ENCODE results near the gene MINDY2.
"Not testable (repeated sequence)": the region's sequence is repeated elsewhere in the genome, so short reads cannot be mapped to it uniquely, and the experiment has no call there.

DNA sequence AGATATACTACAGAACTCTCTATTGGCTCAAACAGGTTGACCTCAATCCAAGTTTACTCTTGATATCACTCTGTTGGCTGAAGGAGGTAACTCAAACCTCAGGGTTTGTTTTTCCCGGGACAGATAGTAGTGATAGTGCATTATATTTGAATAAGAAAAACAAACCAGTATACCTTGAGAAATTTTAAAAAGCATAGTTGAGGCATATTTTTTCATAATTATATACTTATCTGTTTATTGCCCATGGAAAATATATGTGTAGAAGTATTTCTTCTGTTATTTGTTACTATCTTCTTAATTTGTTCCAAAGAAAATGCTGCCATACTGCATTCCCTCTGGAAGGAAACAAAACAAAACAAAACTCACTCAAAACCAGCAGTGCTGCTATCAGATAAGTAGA lies 85.5 kb downstream of the MINDY2 start:
- TF ChIP-seq, protein P1, sequence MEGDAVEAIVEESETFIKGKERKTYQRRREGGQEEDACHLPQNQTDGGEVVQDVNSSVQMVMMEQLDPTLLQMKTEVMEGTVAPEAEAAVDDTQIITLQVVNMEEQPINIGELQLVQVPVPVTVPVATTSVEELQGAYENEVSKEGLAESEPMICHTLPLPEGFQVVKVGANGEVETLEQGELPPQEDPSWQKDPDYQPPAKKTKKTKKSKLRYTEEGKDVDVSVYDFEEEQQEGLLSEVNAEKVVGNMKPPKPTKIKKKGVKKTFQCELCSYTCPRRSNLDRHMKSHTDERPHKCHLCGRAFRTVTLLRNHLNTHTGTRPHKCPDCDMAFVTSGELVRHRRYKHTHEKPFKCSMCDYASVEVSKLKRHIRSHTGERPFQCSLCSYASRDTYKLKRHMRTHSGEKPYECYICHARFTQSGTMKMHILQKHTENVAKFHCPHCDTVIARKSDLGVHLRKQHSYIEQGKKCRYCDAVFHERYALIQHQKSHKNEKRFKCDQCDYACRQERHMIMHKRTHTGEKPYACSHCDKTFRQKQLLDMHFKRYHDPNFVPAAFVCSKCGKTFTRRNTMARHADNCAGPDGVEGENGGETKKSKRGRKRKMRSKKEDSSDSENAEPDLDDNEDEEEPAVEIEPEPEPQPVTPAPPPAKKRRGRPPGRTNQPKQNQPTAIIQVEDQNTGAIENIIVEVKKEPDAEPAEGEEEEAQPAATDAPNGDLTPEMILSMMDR (IDR thresholded peaks at IDR 0.05): not testable (repeated sequence)
- not testable (repeated sequence) for TF ChIP-seq POLR2A (IDR thresholded peaks at IDR 0.05)

Measured in right lobe of liver (tissue), 4 donors.